GM21786 (cell line): ENCODE measurements around the gene RAB31.
"Not testable (repeated sequence)": the region's sequence is repeated elsewhere in the genome, so short reads cannot be mapped to it uniquely, and the experiment has no call there.

ENCODE experiments used
- ATAC-seq: cut with Tn5 transposase; IDR thresholded peaks from one replicate; pipeline ENCODE4 v1.9.1; 2021; ENCODE audit not compliant: unreplicated experiment

The RAB31 gene

DNA sequence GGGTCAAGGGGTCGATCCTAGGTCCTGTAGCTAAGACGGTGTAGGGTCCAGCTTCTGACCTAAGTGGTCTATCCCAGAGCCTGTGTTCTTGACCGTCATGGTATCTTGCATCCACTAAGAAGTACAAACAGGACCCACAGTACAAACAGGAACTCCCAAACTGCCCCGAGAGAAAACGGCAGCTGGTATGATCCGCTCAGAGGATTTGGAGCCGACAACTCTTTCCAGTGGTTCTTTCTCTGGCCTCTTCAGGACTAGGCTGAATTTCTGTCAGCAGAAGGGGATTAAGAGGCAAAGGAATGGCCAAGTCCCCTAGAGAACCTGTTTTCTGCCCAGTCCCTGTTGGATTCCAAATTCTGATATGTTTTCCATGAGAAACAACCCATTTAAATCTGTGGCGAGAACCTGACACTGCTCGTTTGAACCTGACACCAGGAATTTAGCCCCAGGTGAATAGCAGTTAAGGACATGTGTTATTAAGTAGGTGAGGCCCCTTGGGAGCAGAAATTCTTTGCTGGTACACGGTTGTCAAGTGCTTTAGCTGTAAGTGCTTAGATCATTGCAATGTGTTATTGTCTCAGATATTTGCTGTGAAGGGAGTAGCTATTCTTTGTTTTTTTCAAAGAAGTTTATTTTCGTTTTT lies 127.1 kb downstream of the RAB31 start:
- ATAC-seq, result no peak

DNA sequence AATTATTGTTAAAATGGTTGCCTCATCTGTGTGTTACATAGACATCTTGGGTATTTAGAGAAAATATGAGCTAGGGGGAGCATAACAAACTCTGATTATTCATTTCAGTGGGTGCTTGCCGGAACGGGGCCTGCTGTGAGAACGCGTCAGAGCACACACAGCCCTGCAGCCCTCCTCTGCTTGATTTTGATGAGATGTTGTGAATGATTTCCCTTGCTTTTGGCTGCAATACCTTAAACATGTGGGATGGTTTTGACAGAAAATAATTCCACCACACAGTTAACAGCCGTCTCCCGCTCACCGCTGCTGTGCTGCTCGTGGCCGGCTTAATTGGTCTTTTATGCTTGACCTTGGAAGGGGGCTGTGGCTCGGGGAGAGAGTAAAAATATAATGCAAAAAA lies 127.7 kb downstream of the RAB31 start:
- ATAC-seq, result no peak

DNA sequence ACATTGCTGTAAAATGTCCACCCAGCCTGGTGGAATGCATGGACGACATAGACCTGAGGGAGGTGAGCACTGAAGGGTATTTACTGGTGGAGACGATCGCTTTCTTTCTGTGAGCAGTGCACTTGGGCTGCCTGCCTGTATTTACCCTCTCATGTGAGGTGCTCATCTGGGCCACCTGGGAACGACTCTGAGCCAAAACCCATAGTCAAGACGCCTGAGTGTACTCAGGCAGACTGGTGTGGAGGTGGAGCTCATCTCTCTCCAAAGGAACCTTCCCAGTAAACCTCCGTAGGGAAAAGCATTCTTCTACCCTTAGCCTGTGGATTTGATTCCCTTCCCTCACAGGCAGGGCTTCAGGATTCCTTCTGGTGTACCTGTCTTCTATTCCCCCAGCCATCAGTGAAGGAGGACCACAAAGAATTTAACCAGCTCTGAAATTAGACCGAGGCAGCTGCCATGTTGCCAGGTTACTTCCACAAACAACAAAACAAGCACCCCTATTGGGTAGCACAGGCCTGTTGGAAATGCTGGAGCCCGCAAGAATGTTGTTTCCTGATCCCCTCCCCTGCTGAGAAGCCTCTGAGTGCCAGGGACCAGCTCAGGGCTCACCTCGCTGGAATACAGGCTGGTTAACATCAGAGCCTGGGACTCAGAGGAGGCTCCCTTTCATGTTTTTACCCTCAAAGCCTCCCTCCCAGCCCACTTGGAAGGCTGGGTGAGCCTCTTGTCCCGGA lies 130.2 kb downstream of the RAB31 start:
- no peak for ATAC-seq

DNA sequence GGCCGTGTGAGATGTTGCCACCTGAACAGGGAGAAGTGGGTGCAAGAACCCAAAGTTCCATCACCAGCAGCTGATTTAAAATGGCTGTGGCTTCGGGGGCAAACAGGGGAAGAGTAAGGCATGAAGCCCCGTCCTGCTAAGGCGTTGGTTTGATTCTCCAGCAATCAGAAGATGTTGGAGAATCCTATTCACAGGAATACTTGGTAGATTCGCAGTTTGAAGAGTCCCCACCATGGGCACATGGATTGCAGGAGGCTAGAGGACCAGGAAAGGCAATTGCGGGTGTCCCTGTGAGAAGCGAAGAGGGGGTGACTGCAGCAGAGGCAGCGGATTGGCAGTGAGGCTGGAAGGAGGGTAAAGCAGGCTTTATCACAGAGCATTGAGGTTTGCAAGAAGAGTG lies 131.1 kb downstream of the RAB31 start:
- ATAC-seq, result no peak

DNA sequence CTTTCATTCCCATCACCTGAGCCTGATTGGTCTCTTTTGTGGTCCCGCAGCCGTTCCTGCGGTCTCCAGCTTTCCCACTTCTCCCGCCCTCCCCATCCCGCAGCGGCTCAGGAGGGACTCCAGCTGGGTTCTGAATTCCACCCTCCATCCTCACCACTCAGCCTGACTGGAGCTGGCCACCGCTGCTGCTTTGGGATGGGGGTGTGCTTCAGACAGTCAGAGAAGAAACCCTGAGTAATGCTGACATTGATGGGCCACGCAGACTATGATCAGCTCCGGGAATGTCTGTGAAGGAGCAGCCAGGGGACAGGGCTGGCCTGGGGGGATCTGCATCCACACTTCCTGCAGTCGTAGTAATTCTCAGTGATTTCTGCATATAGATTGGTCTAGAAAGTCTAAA lies 131.8 kb downstream of the RAB31 start:
- no peak for ATAC-seq

DNA sequence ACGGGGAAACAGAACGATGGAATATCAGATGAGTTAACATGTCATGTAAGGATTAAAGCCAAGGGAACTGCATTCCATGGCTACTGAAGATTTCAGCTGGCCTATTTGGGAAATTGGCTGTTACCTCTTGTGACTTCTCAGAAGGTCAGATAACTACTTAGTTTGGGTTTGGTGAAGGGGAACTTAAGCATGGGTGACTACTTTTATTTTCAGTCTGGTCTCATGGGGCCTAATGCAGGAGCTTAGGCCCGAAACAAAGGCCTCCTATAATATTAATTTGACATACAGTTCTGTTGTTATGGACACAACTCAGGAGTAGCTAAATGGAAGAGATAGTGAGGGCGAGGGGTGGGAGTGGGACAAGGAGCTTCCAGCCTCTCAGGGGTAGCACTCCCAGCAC lies 133.7 kb downstream of the RAB31 start:
- no peak for ATAC-seq

DNA sequence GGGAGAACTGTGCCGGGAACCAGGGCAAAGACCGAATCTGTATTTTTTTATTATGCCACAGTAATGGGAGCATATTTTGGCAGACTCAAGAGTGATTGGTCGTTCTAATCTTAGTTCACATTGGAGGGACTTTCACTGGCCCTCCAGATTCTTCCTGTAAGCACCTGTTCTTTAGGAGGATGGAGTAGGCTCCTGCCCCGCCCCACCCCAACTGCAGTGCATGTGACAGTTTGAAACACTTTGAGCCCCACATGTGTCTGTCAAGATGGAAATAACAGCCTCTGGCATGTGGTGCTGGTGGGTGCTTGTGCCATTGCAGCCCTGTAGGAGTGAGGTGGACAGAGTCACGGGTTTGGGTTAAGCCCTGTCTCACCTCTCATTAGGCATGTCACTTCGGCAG lies 134.3 kb downstream of the RAB31 start:
- ATAC-seq, result no peak

DNA sequence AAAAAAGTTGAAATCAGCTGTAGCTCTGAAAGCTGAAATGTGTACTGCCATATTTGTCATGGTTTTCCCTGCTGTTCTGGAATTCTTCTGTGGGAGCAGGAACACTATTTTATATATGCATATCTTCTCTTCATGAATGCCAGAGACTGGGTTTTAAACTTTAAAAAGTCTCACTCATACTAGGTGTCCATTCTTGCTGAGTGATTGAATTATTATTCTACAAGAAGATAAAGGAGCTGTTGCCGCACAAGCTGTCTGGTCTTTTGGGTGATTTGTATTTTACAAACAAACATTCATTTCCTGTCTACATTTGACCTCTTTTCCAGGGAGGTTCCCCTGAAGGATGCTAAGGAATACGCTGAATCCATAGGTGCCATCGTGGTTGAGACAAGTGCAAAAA lies 137.2 kb downstream of the RAB31 start:
- no peak for ATAC-seq

DNA sequence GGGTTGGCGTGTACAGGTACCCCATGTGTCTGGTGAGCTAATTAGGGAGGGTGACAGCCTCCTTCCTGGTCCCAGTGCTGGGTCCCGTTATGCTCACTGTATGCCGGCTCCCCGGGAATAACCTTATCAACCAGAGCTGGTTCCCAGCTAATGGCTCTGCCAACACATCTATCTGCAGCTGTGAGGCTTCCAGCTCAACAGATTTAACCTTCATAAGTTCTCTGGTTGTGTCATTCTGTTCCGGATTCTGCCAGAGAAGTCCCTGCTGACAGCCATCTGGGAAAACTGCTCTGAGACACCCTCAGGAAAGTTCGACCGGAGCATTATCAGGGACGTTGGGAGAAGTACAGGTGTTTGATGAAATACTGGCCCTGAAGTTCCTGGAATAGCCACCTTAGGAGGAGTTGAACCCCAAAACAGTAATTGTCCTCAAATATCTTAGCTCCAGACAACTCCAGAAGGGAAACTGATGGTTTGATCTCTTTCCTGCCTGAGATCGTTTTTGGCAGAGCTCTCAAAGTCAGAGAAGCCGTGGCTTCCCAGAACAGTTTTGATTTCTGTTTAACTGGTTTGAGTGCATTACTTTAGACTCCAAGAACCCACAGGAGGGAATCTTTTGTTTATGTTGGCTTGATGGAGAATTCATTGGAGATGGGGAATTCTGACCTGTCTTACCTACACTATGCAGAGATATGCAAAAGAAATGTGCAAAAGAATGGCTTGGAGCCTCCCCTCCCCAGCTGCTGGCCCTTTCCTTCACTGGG lies 138.2 kb downstream of the RAB31 start:
- no peak for ATAC-seq

DNA sequence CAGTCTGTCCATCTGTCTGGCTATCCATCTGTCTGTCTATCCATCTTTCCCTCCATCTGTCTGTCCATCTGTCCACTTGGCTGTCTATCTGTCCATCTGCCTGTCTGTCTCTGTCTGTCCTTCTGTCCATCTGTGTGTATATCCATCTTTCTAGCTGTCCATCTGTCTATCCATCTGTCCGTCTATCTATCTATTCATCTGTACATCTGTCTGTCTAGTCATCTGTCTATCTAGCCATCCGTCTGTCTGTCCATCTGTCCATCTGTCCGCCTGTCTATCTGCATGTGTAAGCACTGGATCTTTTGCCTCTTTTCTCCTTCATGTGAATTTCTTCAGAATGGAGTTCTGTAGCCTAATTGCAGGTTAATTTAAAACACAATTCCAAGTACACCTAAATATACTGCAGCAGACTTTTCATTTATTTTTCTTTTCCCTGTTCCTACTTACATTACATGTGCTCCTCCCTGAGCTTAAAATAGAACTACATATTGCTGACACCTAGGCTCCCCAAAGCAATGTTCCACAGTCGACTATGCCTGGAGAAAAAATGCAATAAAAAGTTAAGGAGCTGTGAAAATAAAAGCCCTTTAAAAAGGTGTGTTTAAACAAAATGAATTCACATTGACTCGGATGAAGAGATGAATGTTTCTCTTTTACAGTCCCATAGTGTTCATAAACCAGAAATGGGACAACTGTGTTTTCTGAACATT lies 140.2 kb downstream of the RAB31 start:
- no peak for ATAC-seq

DNA sequence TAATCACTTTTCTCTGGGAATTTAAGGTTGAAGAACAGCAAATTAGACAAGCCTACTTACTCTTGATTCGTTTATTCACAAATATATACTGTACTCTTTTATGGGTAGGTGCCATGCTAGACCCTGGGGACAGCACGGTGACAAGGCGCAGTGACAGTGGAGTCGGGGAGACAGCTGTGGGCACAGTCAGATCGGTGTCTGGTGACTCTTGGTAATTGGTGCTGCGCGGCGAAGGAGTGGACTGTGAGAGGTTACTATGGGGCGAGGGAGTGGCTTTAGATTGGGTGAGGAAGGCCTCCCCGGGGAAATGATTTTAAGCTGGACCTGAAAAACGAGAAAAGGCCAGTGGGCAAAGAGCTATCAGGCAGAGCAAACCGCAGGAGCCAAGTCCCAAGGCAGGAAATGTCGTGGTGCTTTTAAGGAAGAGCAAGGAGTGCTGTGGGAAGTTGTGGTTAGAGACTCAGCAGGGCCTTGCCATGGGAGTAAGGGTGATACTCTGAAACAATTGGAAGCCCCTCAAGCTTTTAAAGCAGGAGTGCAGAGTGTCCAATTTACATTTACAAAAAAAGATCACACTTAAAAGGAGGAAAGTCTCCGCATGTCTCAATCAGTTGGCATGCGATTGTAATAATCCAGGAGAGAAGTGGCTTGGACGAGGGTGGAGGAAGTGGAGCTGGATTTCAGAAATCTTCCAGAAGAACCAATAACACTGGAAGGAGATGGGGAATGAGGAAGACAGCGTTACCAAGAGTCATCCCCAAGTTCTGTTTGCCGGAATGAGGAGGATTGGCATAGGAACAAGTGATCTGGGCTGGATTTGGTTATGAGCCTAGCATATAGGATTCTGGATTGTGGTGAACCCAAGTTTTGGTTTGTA lies 141.5 kb downstream of the RAB31 start:
- no peak for ATAC-seq

DNA sequence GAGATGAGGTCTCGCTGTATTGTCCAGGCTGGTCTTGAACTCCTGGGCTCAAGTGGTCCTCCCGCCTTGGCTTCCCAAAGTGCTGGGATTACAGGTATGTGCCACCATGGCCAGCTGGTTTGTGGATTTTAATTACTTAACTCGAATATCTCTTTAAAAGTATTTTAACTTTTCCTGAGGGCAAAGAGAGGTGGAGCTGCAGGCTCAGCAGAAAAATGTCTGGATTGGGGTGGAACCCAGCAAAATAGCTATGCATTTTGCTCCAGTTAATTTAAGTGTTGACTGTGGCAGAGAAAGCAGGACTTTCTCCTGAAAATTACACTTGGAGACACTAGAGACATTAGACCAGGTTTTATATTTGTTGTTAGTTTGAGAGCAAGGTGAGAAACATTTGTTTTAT lies 142.2 kb downstream of the RAB31 start:
- ATAC-seq, result no peak

DNA sequence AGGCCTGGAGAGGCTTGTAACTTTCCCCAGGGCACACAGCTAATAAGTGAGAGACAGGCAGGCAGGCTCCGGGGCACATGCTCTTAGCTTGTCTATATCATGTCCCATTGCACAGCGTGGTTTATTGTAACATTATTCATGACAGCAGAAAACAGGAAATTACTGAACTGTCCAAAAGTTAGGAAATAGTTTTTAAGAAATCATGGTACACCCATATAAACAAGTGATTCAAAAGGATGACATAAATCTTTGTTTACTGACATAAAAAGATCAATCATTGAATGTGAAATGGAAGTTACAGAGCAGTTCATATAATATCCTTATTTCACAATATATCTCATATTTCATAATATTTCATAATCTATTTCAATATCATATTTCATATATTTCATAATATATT lies 143.4 kb downstream of the RAB31 start:
- no peak for ATAC-seq

DNA sequence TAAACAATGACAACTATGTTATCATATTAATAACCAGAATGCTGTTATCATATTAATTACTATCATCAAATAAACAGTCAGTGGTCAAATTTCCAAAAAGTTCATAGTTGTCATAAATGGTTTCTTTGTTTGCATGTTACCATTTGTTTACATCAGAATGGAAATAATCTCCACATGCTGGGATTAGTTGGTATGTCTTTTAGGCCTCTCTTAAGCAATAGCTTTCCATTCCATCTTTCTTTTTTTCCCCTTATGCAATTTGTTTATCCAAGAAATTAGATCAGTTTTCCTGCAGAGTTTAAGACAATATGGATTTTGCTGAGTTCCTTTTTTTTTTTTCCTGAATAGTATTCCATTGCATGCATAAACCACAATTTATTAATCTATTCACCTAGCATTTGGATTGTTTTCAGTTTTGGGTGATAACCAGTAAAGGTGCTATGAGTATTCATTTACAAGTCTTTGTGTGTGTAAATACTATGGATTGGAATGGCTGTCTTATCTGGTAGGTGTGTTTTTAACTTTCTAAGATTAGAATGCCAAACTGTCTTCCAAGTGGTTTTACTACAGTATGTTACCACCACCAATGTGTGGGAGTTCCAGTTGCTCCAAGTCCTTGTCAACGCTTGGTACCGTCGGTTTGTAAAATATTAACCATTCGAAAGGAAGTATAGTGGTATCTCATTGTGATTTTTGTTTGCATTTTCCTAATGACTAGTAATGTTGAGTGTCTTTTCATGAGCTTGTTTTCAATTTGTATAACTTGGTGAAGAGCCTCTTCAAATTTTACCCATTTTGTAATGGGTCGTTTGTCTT lies 144.4 kb downstream of the RAB31 start:
- no peak for ATAC-seq

DNA sequence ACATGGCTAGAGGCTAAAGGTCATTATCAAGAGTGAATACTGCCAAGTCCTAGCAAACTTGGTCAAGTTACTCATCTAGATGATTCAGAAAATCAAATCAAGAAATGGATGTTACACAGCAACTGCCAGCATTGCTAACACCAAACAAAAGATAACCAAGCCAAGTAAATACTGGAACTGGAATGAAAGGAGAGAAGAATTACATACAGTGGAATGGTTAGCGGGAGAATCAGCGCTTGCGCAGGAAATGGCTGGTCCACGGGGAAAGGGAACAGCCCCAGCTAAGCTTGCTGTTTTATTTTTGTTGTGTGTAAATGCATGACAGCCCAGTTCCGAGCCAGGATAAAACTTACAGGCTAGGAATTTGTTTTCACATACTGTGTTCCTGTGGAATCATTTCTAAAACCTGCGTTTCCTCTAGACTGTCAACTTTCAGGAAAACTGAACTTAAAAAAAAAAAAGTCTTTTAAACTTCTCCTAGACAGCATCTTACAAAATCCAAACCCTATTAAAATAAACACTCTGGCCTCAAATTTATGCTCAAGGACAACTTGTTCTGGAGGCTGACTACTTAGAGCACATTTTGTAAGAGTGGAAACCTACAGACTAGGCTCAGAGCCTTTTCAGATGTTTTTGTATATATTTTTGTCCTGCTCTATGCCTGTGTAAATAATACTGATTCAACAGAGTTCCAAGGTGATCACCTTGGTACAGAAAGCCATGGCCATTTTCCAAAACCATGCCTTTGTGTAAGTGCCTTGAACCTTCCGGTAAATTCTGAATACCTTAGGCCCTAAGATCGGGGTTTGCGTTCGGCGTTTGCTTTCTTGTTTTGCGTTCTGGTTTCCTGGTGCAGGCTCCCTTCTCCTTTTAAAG lies 146.9 kb downstream of the RAB31 start:
- no peak for ATAC-seq

DNA sequence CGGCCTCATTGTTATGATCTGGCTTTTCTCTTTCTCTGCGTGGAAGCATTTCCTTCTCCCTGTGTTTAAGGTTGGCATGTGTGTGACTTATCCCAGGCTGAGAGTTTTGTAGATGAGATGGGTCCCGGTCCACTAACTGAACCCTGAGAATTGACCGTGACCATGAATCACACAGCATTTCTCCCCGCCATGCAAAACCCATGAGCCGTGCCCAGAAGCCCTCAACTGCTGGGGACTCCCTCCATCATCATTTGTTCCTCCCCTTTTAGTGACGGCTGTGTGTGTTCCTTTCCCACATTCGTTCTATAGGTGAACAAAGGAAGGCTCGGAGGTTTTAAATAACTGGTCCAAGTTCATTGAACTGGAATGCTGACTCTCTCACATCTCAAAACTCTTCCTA lies 147.6 kb downstream of the RAB31 start:
- ATAC-seq, result no peak

DNA sequence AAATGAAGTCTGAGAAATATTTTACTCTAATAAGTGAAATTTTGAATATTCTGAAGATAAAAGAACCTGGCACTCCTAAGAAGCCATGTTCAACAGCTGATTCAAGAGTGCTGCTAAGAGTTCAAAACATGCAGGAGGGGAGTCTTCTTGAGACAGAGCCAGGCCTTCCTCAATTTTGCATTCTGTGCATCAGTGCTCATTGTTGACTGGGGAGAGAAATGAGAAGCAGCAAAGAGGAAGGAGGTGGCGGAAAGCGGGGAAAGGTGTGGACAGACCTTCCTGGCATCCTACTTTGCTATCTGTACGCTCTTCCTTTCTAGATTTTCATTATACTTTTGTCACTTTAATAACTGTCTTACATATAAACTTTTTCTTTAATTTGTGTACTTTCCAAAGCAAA lies 148.0 kb downstream of the RAB31 start:
- no peak for ATAC-seq

DNA sequence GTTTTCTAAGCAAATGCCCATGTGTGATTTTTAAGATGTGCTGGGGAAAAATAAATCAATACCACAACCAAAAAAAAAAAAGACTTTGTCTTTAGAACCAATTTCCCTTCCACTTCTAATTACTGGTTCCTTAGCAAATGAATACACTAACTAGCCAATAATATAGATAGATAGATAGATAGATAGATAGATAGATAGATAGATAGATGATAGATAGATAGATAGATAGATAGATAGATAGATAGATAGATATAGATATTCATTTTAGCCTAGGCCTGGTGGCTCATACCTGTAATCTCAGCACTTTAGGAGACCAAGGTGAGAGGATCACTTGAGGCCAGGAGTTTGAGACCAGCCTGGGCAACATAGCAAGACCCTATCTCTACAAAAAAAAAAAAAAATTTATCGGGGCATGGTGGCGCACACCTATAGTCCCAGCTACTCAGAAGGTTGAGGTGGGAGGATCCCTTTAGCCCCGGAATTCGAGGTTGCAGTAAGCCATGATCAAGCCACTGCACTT lies 149.4 kb downstream of the RAB31 start:
- ATAC-seq, result not testable (repeated sequence)

DNA sequence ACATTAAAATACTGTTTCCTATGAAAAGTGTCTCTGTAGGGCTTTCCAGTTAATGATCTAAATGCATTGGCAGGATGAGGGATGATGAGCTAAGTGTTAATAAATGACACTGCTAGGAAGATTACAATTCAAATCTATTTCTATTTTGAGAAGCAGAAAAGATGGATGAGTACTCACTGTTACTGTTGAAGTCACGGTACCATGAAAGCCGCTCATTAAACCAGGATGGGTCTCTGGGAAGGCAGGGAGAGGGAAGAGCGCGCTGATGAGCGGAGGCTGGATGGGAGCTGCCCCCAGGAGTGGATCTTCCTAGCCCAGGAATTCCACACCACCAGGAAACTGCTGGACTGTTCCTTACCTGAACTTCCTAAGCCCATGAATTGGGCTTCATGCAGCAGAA lies 150.5 kb downstream of the RAB31 start:
- ATAC-seq, result no peak
